Measurements from ENCODE around the gene SRRT.

GRCh38 chr7:100847360-100847759 is 27.5 kb upstream of the SRRT start:
- no peak for TF ChIP-seq POLR2A (IDR thresholded peaks at IDR 0.05; ENCODE audit: low read length)
- no peak for TF ChIP-seq GATA1 (IDR thresholded peaks at IDR 0.05; ENCODE audit: low read depth, low read length)

Data from erythroblast (primary cell).